Gastroesophageal sphincter (tissue), 3 donors: ENCODE data around the gene KRT34.

Experiments used
- CTCF ChIP-seq, 4 experiments: fragments of 200-600 bp in 2 of 4; fragments of 450-650 bp in 2 of 4; sonication (generic) in 1 of 4; IDR thresholded peaks; one replicate each; pipeline ENCODE4 v1.5.1; 2017 to 2019; ENCODE audit warnings: antibody characterized with exemption in 4 of 4, mild to moderate bottlenecking in 2 of 4, moderate library complexity in 2 of 4
- EP300 ChIP-seq: sonication (generic); formaldehyde crosslinking; IDR thresholded peaks from one replicate; pipeline ENCODE4 v1.6.1; 2017; ENCODE audit warnings: antibody characterized with exemption, mild to moderate bottlenecking
- POLR2A ChIP-seq, 2 donors: fragments of 450-650 bp; IDR thresholded peaks; one replicate each; pipeline ENCODE4 v1.6.1; 2017; ENCODE audit warnings: antibody characterized with exemption in 2 of 2, mild to moderate bottlenecking in 2 of 2, moderate library complexity in 1 of 2

DNA sequence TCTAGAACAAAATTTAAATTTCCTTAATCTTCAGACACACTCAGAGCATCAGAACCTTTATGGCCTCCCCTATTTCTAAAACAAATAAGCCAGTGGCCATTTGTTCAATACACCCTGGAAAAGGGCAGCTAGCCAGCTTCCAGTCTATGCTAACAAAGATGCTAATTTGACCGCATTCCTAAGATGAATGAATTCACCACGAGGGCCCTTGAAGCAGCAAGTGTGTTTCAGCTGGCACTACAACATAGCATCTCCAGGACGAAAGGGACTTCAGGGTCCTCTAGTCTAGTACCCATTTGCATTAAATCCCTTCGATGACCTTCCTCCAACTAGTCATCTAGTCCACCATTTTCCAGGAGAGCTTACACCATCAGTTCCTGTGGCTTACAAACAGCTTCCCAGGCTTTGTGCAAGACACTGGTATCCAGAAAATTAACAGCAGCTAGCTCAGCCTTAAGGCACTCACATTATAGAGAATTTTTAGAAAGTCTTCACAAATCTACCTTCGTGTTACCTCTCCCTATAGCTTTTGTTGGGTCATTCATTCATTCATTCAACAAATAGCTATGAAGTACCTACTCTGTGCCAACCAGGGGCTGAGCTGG, 31.3 kb upstream of the KRT34 start:
- TF ChIP-seq CTCF (IDR thresholded peaks at IDR 0.05) (no peak), POLR2A (IDR thresholded peaks at IDR 0.05) (no peak), EP300 (no peak)
